Measurements from ENCODE around the gene GRN. TPM values are rescaled to one million over a fixed set of nuclear protein-coding genes. Genes with fewer than 3 reads are reported as not detected.

Gene GRN
- total and polyA plus RNA-seq, 2 of the 8 experiments (the other 6 are each of a cell fraction or from before 2014, with no cell fraction given) = 108 to 387 TPM

GRCh38 chr17:44354582-44355561, 9.8 kb downstream of the GRN start:
- Histone ChIP-seq H3K79me2 (ENCODE audit: control insufficient read depth in 1 of 2, insufficient read depth in 2 of 2, low read length in 2 of 2) (no peaks in the 10 kb centered on the region; a peak in 1 of 4 replicates), H2BK120ac (replicated peaks; ENCODE audit: low read depth, low read length) (no peak overlapping the region), H3K14ac (ENCODE audit: insufficient read length) (no peak overlapping the region), H3K4me1 (replicated peaks in 1 of 4; ENCODE audit: control insufficient read depth in 3 of 4, insufficient read depth in 4 of 4, low read length in 3 of 4) (peaks cover 0 to 8% (median 4%) of the 10 kb centered on the region in 4 experiments; a peak in 4 of 7 replicates), H3K18ac (ENCODE audit: extremely low read depth, low read length) (no peak overlapping the region; the same call in 1 of the 2 replicates), H2AK5ac (ENCODE audit: low read depth, low read length) (no peak overlapping the region), H4K20me1 (replicated peaks in 1 of 2; ENCODE audit: control insufficient read depth in 1 of 2, insufficient read depth in 2 of 2, low read length in 2 of 2) (peaks cover 4 to 24% of the 10 kb centered on the region in 2 experiments), H3K27me3 (replicated peaks in 1 of 4; ENCODE audit: control insufficient read depth in 3 of 4, extremely low read depth in 1 of 4, insufficient read depth in 3 of 4, low read length in 3 of 4) (no peaks in the 10 kb centered on the region; a peak in 2 of 7 replicates), H3K27ac (ENCODE audit: low read depth, low read length) (no peak overlapping the region), H2BK5ac (ENCODE audit: low read depth, low read length) (no peak overlapping the region), H3K79me1 (ENCODE audit: low read depth, low read length) (peaks cover 5% of the 10 kb centered on the region), H3K56ac (replicated peaks; ENCODE audit: insufficient read length, low read depth, low read length) (peak overlapping the region; percentile 73), H4K8ac (ENCODE audit: extremely low read depth, insufficient read depth, low read length) (peak overlapping the region; percentile 89), H2BK12ac (ENCODE audit: low read depth, low read length) (no peak overlapping the region), H2AFZ (ENCODE audit: low read length) (no peak overlapping the region), H4K91ac (replicated peaks; ENCODE audit: insufficient read length, low read length) (no peak overlapping the region), H3K4ac (replicated peaks; ENCODE audit: insufficient read length, low read depth, low read length) (peak overlapping the region; percentile 93), H3K36me3 (ENCODE audit: control insufficient read depth in 2 of 4, insufficient read depth in 4 of 4, low read length in 3 of 4) (peaks cover 2 to 6% (median 3%) of the 10 kb centered on the region in 4 experiments; a peak in 4 of 8 replicates), H3K23ac (ENCODE audit: insufficient read length) (no peak overlapping the region), H2BK20ac (ENCODE audit: low read length) (no peak overlapping the region), H3K4me3 (ENCODE audit: extremely low read depth in 1 of 4, insufficient read depth in 2 of 4, low read depth in 3 of 4, low read length in 4 of 4) (peak overlapping the region; percentile 26 to 68 (median 42); a peak in 6 of 8 replicates), H3K9ac (replicated peaks in 1 of 4; ENCODE audit: extremely low read depth in 1 of 4, low read depth in 3 of 4, low read length in 3 of 4) (peak overlapping the region in 1 of 4 experiments; percentile 53; a peak in 1 of 7 replicates), H2BK15ac (ENCODE audit: low read length) (no peak overlapping the region; the same call in 1 of the 2 replicates), H3K23me2 (ENCODE audit: low read depth, low read length) (peaks cover 8% of the 10 kb centered on the region; the same call in 1 of the 2 replicates), H4K5ac (ENCODE audit: insufficient read length, low read depth, low read length) (no peak overlapping the region), H3K4me2 (ENCODE audit: insufficient read depth in 1 of 2, low read depth in 2 of 2, low read length in 2 of 2) (peak overlapping the region; percentile 64 to 71), H3K9me3 (ENCODE audit: insufficient read depth in 2 of 2, low read depth in 1 of 2, low read length in 1 of 2) (no peaks in the 10 kb centered on the region)
- CTCF ChIA-PET (ENCODE audit: partially characterized antibody) = interaction anchor here (0.6 to 10.1 kb wide), 22 partner anchors 8 to 887 kb away, joined by 3 to 177 read pairs (median 4); partner anchors contain the start of genes ASB16, FAM171A2 and GRN
- WGBS, 2 experiments (ENCODE audit: extremely low coverage in 1 of 2, insufficient coverage in 1 of 2, insufficient read length in 1 of 2, insufficient replicate concordance in 2 of 2, low coverage in 1 of 2, low lambda C conversion rate in 2 of 2, missing lambda C conversion rate in 1 of 2) = 33% methylated on average over 61 of the region's 77 CpGs; no CpG with 5 or more reads in 1 of the 2 experiments
- DNase-seq (ENCODE audit: low read depth in 1 of 2, low spot score in 2 of 2) = peak in 1 of 2 experiments; percentile 96
- FAIRE-seq = no peak
- POLR2A ChIA-PET (ENCODE audit: partially characterized antibody) = interaction anchor here (0.5 to 3.2 kb wide), 15 partner anchors 8 to 437 kb away, joined by 3 to 18 read pairs (median 5); partner anchors contain the start of genes FAM171A2 and GRN
- TF ChIP-seq ATF3 (IDR thresholded peaks at IDR 0.05; ENCODE audit: insufficient read depth, low read depth, low read length) = no peak
- no peak for TF ChIP-seq KDM5A (IDR thresholded peaks at IDR 0.05; ENCODE audit: low read length)
- no peak; the same call in 1 of the 2 replicates for TF ChIP-seq TAF1 (IDR thresholded peaks at IDR 0.05; ENCODE audit: low read depth, low read length)
- no peak for TF ChIP-seq ZNF274 (IDR thresholded peaks at IDR 0.05; ENCODE audit: borderline replicate concordance, extremely low read depth, low read length)
- TF ChIP-seq EGR1 (IDR thresholded peaks at IDR 0.05; ENCODE audit: borderline replicate concordance, low read depth, low read length) = no peak
- no peak for TF ChIP-seq RNF2 (IDR thresholded peaks at IDR 0.05; ENCODE audit: borderline replicate concordance, low read depth, low read length, missing control alignments, poor library complexity, severe bottlenecking)
- peak; percentile 36 to 54; a peak in 3 of 4 replicates for TF ChIP-seq RAD21 (IDR thresholded peaks at IDR 0.05 in 1 of 2, conservative IDR thresholded peaks at IDR 0.05 in 1 of 2; ENCODE audit: low read depth in 2 of 2, low read length in 2 of 2)
